Measurements from ENCODE around the gene C11orf86. TPM values are rescaled to one million over a fixed set of nuclear protein-coding genes. Genes with fewer than 3 reads are reported as not detected.

Gene C11orf86, protein sequence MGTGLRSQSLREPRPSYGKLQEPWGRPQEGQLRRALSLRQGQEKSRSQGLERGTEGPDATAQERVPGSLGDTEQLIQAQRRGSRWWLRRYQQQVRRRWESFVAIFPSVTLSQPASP
- total RNA-seq (not detected), polyA plus RNA-seq (not detected)

DNA sequence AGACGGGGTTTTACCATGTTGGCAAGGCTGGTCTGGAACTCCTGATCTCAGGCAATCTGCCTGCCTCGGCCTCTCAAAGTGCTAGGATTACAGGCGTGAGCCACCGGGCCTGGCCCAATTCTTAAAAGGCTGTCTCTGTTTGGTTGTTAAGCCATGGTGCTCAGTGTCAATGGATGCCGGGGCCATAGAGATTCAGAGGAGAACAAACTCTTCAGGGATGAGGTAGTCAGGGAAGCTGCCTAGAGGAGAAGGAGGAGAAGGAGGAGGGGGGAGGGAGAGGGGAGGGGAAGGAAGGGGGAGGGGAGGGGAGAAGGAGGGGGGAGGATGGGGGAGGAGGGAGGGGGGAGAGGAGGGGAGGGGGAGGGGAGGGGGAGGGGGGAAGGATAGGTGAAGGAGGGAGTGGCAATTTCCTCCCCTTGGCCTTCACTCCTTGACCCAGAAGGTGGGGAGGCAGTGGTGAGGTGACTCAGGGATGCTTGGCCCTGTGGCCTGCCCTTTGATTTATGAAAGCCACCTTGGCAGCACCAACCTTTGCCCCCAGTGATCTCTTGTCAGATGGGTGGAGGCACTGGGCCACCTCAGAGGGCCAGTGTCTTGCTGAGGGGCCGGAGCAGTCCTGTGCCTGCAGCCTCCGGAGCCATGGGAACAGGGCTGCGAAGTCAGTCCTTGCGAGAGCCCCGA is at the start of gene C11orf86:
TSS of gene C11orf86 (plus strand) at position 581 of the 681 bp plus-strand sequence. CDS start at position 640, 59 bp downstream.
- CTCF ChIA-PET: interaction anchor here (1.1 kb wide), 1 partner anchor 52 kb away, joined by 3 read pairs; no protein-coding TSS in a partner anchor
- Histone ChIP-seq H3K9me3 (ENCODE audit: low read length) (no peaks in the 10 kb centered on the region), H3K4me1 (ENCODE audit: insufficient read depth, low read length) (no peaks in the 10 kb centered on the region), H3K36me3 (ENCODE audit: insufficient read depth, low read length) (no peaks in the 10 kb centered on the region), H3K27ac (ENCODE audit: low read depth, low read length) (no peak within 1 kb of the TSS), H3K27me3 (ENCODE audit: insufficient read depth, low read length, poor library complexity, severe bottlenecking) (no peaks in the 10 kb centered on the region), H3K4me3 (ENCODE audit: low read length) (no peak within 1 kb of the TSS)
- Mint-ChIP-seq H3K4me3 (no peak within 1 kb of the TSS), H3K27me3 (peaks cover 10 to 29% of the 10 kb centered on the region in 2 donors), H3K9me3 (peaks cover 0 to 13% (median 3%) of the 10 kb centered on the region in 5 donors), H3K27ac (no peak within 1 kb of the TSS), H3K36me3 (peaks cover 0 to 3% (median 0%) of the 10 kb centered on the region in 3 donors), H3K4me1 (no peaks in the 10 kb centered on the region)
- no peak for DNase-seq
- POLR2A ChIA-PET: no interaction called here

DNA sequence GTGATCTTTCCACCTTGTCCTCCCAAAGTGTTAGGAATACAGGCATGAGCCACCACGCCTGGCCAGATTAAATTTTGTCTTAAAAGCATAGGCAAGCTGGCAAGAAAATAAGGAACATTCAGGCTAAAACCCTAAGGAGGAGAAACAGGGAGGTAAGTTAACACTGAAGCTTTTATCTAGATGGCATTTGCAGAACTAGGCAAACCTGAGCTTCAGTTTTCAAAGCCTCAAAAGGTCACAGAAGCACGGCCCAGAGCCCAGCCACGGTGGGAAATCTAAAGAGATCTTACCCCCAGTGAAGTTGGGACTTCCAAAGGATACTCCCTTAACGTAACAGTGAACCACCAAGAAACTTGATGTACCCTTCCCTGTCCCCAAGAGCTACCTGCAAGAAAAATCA is 45.4 kb upstream of the C11orf86 start:
- Mint-ChIP-seq H3K4me3 (no peak overlapping the region), H3K36me3 (peaks cover 0 to 2% (median 0%) of the 10 kb centered on the region in 3 donors), H3K27ac (no peak overlapping the region), H3K9me3 (no peaks in the 10 kb centered on the region), H3K27me3 (peaks cover 0 to 1% of the 10 kb centered on the region in 2 donors), H3K4me1 (no peaks in the 10 kb centered on the region)
- Histone ChIP-seq H3K9me3 (ENCODE audit: low read length) (no peaks in the 10 kb centered on the region), H3K4me1 (ENCODE audit: insufficient read depth, low read length) (no peaks in the 10 kb centered on the region), H3K4me3 (ENCODE audit: low read length) (no peak overlapping the region), H3K36me3 (ENCODE audit: insufficient read depth, low read length) (no peaks in the 10 kb centered on the region), H3K27ac (ENCODE audit: low read depth, low read length) (no peak overlapping the region), H3K27me3 (ENCODE audit: insufficient read depth, low read length, poor library complexity, severe bottlenecking) (no peaks in the 10 kb centered on the region)
- no peak for DNase-seq
- ChIA-PET CTCF (no interaction called here), POLR2A (no interaction called here)

DNA sequence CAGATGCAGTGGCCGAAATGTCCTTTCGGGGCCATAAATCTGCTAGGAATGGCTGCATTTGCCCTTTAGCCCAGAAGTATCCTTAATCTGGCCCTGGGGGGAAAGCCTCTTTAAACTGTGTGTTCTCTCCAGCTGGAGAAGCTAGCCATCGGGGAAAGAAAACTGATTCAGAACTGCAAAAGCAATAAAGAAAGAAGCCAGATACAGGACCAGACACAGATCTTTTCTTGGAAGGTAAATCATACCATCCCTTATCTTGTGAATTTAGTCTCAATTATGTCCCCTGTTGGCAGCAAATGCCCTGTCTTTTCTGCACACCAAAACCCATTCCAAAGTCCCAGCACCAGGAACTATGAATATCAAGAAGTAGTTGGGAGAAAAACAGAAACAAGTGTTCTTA is 42.6 kb upstream of the C11orf86 start:
- POLR2A ChIA-PET: no interaction called here
- H3K27ac ChIP-seq (ENCODE audit: low read depth, low read length): peak overlapping the region; percentile 43

DNA sequence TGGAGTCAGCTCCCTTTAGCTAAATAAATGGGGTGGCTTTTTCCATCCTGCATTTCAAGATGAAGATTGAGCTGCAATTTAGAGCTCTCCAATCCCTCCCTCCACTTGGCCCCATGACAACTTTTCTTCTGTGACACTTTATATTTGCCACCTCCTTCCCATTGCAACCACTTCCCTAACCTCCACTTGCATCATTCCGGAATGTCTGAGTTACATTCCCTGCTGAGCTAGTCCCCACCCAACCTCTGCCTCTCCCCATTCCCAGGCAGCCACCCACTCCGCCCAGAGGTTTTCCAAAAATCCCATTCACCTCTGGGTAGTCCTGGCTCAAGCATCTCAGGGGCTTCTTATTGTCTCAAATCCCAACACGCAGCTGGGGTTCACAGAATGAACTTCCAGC is 41.6 kb upstream of the C11orf86 start:
- Mint-ChIP-seq H3K9me3 (no peaks in the 10 kb centered on the region), H3K4me1 (no peaks in the 10 kb centered on the region), H3K27me3 (peaks cover 0 to 1% of the 10 kb centered on the region in 2 donors), H3K27ac (no peak overlapping the region), H3K36me3 (peaks cover 0 to 2% (median 0%) of the 10 kb centered on the region in 3 donors), H3K4me3 (no peak overlapping the region)
- H3K27me3 ChIP-seq (ENCODE audit: insufficient read depth, low read length, poor library complexity, severe bottlenecking): no peaks in the 10 kb centered on the region
- H3K4me3 ChIP-seq (ENCODE audit: low read length): no peak overlapping the region
- H3K4me1 ChIP-seq (ENCODE audit: insufficient read depth, low read length): no peaks in the 10 kb centered on the region
- ChIA-PET POLR2A (no interaction called here), CTCF (no interaction called here)
- DNase-seq: no peak
- no peak overlapping the region for H3K27ac ChIP-seq (ENCODE audit: low read depth, low read length)
- H3K36me3 ChIP-seq (ENCODE audit: insufficient read depth, low read length): no peaks in the 10 kb centered on the region
- H3K9me3 ChIP-seq (ENCODE audit: low read length): no peaks in the 10 kb centered on the region

More for the DNA sequence above, 42.6 kb upstream of the C11orf86 start:
- Histone ChIP-seq H3K9me3 (ENCODE audit: low read length) (no peaks in the 10 kb centered on the region), H3K27me3 (ENCODE audit: insufficient read depth, low read length, poor library complexity, severe bottlenecking) (no peaks in the 10 kb centered on the region), H3K4me3 (ENCODE audit: low read length) (no peak overlapping the region), H3K36me3 (ENCODE audit: insufficient read depth, low read length) (no peaks in the 10 kb centered on the region), H3K4me1 (ENCODE audit: insufficient read depth, low read length) (no peaks in the 10 kb centered on the region)
- no peak for DNase-seq
- Mint-ChIP-seq H3K27me3 (peaks cover 0 to 1% of the 10 kb centered on the region in 2 donors), H3K4me3 (no peak overlapping the region), H3K9me3 (no peaks in the 10 kb centered on the region), H3K36me3 (peaks cover 0 to 2% (median 0%) of the 10 kb centered on the region in 3 donors), H3K27ac (no peak overlapping the region), H3K4me1 (no peaks in the 10 kb centered on the region)
- CTCF ChIA-PET: no interaction called here

DNA sequence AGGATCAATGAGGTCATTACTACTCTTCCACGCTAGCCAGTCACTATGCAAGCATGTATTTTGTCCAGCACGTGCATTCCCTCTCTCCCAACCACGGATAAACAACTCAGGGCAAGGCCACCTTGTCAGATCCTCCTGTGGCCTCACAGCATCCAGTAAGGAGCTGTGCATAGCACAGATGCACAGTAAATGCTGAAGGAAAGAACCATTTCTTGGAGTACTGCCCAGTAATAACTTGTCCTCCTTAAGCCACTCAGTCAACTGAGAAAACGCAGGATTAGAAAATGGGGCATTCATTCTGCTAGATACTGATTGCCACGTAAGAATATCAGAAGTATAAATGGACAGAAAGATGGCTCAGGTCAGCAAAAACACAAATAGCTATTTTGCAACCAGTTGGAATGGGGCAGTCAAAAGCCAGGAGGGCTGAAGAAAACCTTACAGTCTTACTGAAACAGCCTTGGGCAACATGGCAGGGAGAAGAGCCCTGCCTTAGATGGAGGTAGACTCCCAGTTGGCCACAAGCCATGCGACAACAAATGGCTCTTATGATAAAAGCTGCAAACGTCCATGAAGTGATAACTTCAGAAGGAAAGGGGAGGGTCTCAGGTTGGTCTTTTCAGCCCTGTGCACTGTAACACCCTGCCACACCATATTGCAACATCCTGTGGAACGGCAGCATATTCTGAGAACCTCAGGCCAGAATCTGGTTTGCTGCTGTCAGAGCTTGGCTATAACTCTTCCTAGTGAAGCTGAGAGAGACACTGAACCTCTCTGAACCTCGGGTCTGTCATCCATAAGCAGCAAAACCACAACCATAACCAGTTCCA is 39.9 kb upstream of the C11orf86 start:
- peak overlapping the region in 1 of 8 donors; percentile 50 for H3K27ac Mint-ChIP-seq
- H3K27ac ChIP-seq (ENCODE audit: low read depth, low read length): no peak overlapping the region
- H3K27me3 Mint-ChIP-seq: peaks cover 0 to 1% of the 10 kb centered on the region in 2 donors
- ChIA-PET POLR2A (no interaction called here), CTCF (interaction anchor here (1.1 to 1.3 kb wide), 2 partner anchors 11 to 101 kb away, joined by 3 read pairs; no protein-coding TSS in a partner anchor)
- H3K4me1 Mint-ChIP-seq: no peaks in the 10 kb centered on the region
- DNase-seq: no peak
- no peaks in the 10 kb centered on the region for H3K9me3 ChIP-seq (ENCODE audit: low read length)
- no peaks in the 10 kb centered on the region for H3K4me1 ChIP-seq (ENCODE audit: insufficient read depth, low read length)
- H3K36me3 Mint-ChIP-seq: peaks cover 0 to 2% (median 0%) of the 10 kb centered on the region in 3 donors
- no peak overlapping the region for H3K4me3 ChIP-seq (ENCODE audit: low read length)
- H3K9me3 Mint-ChIP-seq: no peaks in the 10 kb centered on the region
- no peaks in the 10 kb centered on the region for H3K27me3 ChIP-seq (ENCODE audit: insufficient read depth, low read length, poor library complexity, severe bottlenecking)
- H3K36me3 ChIP-seq (ENCODE audit: insufficient read depth, low read length): no peaks in the 10 kb centered on the region
- H3K4me3 Mint-ChIP-seq: no peak overlapping the region

DNA sequence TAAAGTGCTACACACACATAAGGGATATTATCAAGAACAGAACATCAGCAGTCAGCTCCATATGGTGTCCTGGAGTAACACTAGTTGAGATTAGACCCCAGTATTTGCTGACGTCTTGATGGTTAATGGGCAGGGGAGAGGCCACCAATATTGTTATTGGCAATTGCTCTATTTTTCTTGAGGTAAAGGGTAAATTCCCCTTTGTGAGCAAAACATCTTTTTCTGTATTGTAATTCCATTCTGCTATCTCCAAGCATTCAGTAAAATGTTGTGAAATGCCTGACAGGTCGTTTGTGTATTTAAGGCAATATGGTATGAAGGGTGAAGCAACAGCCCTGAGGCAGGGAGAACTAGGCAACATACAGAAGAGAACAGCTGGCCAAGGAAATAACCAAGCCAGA is 38.8 kb upstream of the C11orf86 start:
- Mint-ChIP-seq H3K4me1 (no peaks in the 10 kb centered on the region), H3K4me3 (no peak overlapping the region), H3K9me3 (no peaks in the 10 kb centered on the region), H3K27me3 (peaks cover 0 to 1% of the 10 kb centered on the region in 2 donors), H3K27ac (no peak overlapping the region), H3K36me3 (no peaks in the 10 kb centered on the region)
- Histone ChIP-seq H3K4me1 (ENCODE audit: insufficient read depth, low read length) (no peaks in the 10 kb centered on the region), H3K36me3 (ENCODE audit: insufficient read depth, low read length) (no peaks in the 10 kb centered on the region), H3K9me3 (ENCODE audit: low read length) (no peaks in the 10 kb centered on the region), H3K4me3 (ENCODE audit: low read length) (no peak overlapping the region), H3K27ac (ENCODE audit: low read depth, low read length) (no peak overlapping the region), H3K27me3 (ENCODE audit: insufficient read depth, low read length, poor library complexity, severe bottlenecking) (no peaks in the 10 kb centered on the region)
- ChIA-PET CTCF (interaction anchor here (1.1 kb wide), 1 partner anchor 103 kb away, joined by 3 read pairs; no protein-coding TSS in a partner anchor), POLR2A (no interaction called here)
- DNase-seq: no peak

DNA sequence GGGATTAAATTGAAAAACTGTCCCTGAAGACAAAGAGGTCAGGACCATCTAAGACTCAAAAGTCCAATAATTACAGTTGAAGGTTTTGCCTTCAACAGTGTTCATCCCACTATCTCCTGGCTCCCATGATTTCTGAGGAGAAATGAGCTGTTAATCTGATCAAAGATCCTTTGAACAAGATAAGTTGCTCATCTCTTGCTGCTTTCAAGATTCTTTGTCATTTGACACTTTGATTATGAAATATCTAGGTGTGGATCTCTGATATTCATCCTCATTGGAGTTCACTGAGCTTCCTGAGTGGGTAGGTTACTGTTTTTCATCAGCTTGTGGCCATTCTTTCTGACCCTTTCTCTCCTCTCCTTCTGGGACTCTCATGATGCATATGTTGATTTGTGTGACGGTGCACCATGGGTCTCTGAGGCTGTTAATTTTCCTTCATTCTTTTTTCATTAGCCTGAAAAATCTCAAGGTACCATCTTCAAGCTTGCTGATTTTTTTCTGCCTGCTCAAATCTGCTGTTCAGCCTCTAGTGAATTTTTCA is 37.8 kb upstream of the C11orf86 start:
- CTCF ChIA-PET: no interaction called here
- Mint-ChIP-seq H3K36me3 (no peaks in the 10 kb centered on the region), H3K4me1 (no peaks in the 10 kb centered on the region), H3K4me3 (no peak overlapping the region), H3K27ac (no peak overlapping the region), H3K9me3 (no peaks in the 10 kb centered on the region), H3K27me3 (peaks cover 0 to 1% of the 10 kb centered on the region in 2 donors)
- Histone ChIP-seq H3K4me1 (ENCODE audit: insufficient read depth, low read length) (no peaks in the 10 kb centered on the region), H3K9me3 (ENCODE audit: low read length) (no peaks in the 10 kb centered on the region), H3K36me3 (ENCODE audit: insufficient read depth, low read length) (no peaks in the 10 kb centered on the region), H3K27ac (ENCODE audit: low read depth, low read length) (no peak overlapping the region), H3K4me3 (ENCODE audit: low read length) (no peak overlapping the region), H3K27me3 (ENCODE audit: insufficient read depth, low read length, poor library complexity, severe bottlenecking) (no peaks in the 10 kb centered on the region)
- POLR2A ChIA-PET: no interaction called here
- DNase-seq: no peak

All from CD8-positive, alpha-beta memory T cell (primary cell).